SK-N-SH (cell line): ENCODE data around the gene CXCL1.

Source experiments
- CHD2 ChIP-seq: fragments of 150-350 bp; IDR thresholded peaks from 2 replicates; pipeline ENCODE4 v1.6.1; 2018; ENCODE audit warnings: low read length; ENCODE audit not compliant: partially characterized antibody
- EP300 ChIP-seq, 2 experiments: IDR thresholded peaks; 2 replicates each; pipeline versions ENCODE4 v1.4.0 to v1.6.1; 2012; ENCODE audit warnings: borderline replicate concordance in 1 of 2, low read depth in 1 of 2, low read length in 1 of 2
- EZH2phosphoT487 ChIP-seq: fragments of 200-600 bp; sonication (generic); IDR thresholded peaks from 2 replicates; pipeline ENCODE4 v1.6.1; 2017; ENCODE audit warnings: low read depth, mixed run types, mild to moderate bottlenecking, antibody characterized with exemption, moderate library complexity, borderline replicate concordance
- GABPA ChIP-seq: IDR thresholded peaks from 2 replicates; pipeline ENCODE4 v1.4.0; 2012; ENCODE audit warnings: low read depth, mild to moderate bottlenecking
- GATA2 ChIP-seq: sonication (generic); formaldehyde crosslinking; IDR thresholded peaks from 2 replicates; pipeline ENCODE4 v1.5.0; 2020; ENCODE audit warnings: mild to moderate bottlenecking, missing genetic modification reagents
- JUND ChIP-seq: IDR thresholded peaks from 2 replicates; pipeline ENCODE4 v1.4.0; 2012
- POLR2AphosphoS5 ChIP-seq: IDR thresholded peaks from 2 replicates; pipeline ENCODE4 v1.6.1; 2012; ENCODE audit warnings: low read depth, low read length
- TF ChIP-seq, protein P1 (sequence below): fragments of 200-600 bp; sonication (generic); IDR thresholded peaks from 2 replicates; pipeline ENCODE4 v1.6.1; 2017; ENCODE audit warnings: antibody characterized with exemption, mild to moderate bottlenecking, moderate library complexity
- TF ChIP-seq, protein P2 (sequence below): IDR thresholded peaks from 2 replicates; pipeline ENCODE4 v1.4.0; 2012; ENCODE audit warnings: low read depth
- TF ChIP-seq, protein P3 (sequence below): IDR thresholded peaks from 2 replicates; pipeline ENCODE4 v1.4.0; 2012; ENCODE audit warnings: low read depth, borderline replicate concordance
- TF ChIP-seq, protein P4 (sequence below): IDR thresholded peaks from 2 replicates; pipeline ENCODE4 v1.4.0; 2012; ENCODE audit warnings: low read depth, borderline replicate concordance

DNA sequence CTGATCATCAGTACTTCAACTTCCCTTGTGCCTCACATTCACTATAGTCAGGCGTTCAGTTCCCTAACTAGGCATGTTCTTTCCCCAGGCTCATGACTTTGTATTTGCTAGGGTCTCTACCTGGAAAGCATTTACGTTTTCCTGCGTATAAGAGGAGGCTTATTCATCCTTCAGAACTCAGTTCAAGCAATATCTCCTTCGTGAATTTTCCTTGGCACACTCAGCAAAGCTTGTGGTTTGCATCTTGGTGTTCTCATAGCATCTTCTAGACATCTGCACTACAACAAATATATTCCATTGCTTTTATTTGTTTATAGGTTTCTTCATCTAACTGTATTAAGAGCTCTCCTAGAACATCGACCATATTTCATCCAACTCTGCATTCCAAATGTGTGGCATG, 30.1 kb upstream of the CXCL1 start:
- TF ChIP-seq, protein P1, sequence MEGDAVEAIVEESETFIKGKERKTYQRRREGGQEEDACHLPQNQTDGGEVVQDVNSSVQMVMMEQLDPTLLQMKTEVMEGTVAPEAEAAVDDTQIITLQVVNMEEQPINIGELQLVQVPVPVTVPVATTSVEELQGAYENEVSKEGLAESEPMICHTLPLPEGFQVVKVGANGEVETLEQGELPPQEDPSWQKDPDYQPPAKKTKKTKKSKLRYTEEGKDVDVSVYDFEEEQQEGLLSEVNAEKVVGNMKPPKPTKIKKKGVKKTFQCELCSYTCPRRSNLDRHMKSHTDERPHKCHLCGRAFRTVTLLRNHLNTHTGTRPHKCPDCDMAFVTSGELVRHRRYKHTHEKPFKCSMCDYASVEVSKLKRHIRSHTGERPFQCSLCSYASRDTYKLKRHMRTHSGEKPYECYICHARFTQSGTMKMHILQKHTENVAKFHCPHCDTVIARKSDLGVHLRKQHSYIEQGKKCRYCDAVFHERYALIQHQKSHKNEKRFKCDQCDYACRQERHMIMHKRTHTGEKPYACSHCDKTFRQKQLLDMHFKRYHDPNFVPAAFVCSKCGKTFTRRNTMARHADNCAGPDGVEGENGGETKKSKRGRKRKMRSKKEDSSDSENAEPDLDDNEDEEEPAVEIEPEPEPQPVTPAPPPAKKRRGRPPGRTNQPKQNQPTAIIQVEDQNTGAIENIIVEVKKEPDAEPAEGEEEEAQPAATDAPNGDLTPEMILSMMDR = no peak
- TF ChIP-seq, protein P2, sequence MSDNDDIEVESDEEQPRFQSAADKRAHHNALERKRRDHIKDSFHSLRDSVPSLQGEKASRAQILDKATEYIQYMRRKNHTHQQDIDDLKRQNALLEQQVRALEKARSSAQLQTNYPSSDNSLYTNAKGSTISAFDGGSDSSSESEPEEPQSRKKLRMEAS = no peak
- TF ChIP-seq POLR2AphosphoS5 = no peak
- TF ChIP-seq, protein P3, sequence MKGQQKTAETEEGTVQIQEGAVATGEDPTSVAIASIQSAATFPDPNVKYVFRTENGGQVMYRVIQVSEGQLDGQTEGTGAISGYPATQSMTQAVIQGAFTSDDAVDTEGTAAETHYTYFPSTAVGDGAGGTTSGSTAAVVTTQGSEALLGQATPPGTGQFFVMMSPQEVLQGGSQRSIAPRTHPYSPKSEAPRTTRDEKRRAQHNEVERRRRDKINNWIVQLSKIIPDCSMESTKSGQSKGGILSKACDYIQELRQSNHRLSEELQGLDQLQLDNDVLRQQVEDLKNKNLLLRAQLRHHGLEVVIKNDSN = no peak
- TF ChIP-seq GABPA = no peak
- TF ChIP-seq, protein P4, sequence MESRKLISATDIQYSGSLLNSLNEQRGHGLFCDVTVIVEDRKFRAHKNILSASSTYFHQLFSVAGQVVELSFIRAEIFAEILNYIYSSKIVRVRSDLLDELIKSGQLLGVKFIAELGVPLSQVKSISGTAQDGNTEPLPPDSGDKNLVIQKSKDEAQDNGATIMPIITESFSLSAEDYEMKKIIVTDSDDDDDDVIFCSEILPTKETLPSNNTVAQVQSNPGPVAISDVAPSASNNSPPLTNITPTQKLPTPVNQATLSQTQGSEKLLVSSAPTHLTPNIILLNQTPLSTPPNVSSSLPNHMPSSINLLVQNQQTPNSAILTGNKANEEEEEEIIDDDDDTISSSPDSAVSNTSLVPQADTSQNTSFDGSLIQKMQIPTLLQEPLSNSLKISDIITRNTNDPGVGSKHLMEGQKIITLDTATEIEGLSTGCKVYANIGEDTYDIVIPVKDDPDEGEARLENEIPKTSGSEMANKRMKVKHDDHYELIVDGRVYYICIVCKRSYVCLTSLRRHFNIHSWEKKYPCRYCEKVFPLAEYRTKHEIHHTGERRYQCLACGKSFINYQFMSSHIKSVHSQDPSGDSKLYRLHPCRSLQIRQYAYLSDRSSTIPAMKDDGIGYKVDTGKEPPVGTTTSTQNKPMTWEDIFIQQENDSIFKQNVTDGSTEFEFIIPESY = no peak
- TF ChIP-seq JUND = no peak
- TF ChIP-seq CHD2 = no peak
- no peak for TF ChIP-seq EP300 (IDR thresholded peaks at IDR 0.05; ENCODE audit: borderline replicate concordance in 1 of 2, low read depth in 1 of 2, low read length in 1 of 2)
- no peak for TF ChIP-seq EZH2phosphoT487
- TF ChIP-seq GATA2 (CRISPR knock-in tag) = no peak
